NCI-H128 (cell line): ENCODE data around the gene KPNA4.

Source experiments
- DNase-seq: peaks from one replicate; lab custom pipeline; 2025; ENCODE audit not compliant: unreplicated experiment; lab: John Stamatoyannopoulos, UW

KPNA4 gene

DNA sequence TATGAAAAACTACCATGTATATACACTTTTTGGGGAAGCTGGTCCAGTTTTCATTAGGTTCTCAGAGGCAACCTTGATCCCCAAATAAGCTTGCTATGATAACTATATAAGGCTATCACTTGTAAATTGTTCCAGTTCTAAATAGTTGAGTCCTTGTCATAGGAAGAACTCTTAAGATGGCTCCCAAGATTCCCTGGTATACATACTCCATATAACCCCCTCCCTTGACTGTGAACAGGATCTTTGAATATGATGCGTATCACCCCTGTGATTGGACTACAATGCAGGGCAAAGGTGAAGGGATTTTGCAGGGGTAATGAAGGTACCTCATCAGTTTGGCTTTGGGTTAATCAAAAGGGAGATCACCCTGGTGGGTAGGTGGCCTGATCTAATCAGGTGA lies 67.2 kb downstream of the KPNA4 start:
- DNase-seq, result no peak

DNA sequence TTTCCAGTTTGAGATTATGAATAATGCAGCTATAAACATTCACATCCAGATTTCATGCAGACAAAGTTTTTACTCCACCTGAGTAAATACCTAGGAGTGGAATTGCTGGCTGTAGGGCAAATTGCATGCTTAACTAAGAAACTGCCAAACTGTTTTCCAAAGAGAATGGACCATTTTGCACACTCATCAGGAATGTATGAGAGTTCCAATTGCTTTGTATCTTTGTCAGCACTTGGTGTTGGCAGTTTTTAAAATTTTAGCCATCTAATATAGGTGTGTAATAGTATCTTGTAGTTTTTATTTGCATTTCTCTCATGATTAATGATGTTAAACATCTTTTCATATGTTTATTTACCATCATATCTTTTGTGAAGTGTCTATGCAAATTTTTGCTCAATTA lies 75.2 kb downstream of the KPNA4 start:
- no peak for DNase-seq

DNA sequence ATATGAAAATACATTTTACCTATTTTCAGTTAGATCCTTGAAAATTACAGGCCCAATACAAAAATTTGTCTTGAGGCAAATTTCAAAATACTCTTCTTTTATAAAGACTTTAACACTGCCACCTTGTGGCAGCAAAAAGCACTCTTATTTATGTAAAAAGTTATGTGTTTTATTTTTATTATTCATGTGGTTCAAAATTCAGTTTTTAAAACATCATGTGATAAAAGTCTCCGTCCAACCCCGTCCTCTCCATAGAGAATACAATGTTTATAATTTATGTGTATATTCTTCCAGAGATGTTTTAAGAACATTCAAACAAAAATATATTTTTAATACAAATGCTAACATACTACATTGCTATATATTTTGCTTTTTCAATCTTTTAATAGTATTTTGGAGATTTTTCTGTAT lies 78.9 kb downstream of the KPNA4 start:
- DNase-seq, result no peak

DNA sequence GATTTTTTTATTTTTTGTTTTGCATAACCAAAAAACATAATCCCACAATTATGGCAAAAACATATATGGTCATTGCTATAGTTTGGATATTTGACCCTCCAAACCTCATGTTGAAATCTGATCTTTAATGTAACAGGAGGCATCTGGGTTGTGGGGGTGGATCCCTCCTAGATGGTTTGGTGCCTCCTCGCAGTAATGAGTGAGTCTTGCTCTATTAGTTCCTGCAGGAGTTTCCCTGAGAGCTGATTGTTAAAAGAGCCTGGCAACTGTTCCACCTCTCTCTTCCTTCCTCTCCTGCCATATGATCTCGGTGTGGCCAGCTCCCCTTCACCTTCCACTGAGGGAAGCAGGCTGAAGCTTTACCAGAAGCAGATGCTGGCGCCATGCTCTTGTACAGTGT lies 82.6 kb downstream of the KPNA4 start:
- no peak for DNase-seq

DNA sequence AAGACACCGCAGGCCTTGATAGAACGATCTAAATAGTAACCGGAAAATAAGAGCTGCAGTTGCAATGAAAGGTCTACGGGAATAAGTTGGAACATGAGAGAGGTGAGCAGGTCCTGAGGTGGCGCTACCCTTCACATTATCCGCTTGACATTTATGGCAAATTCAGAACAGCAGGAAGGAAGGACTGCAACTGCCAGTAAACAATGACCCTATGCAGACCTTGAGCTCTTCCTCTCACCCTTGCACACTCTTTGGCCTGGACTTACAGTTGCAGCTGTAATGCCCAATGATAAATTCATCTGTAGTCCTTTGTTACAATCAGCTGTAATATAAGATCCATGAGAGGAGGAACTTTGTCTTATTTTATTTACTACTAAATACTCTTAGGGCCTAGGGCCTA lies 83.5 kb downstream of the KPNA4 start:
- DNase-seq, result no peak

DNA sequence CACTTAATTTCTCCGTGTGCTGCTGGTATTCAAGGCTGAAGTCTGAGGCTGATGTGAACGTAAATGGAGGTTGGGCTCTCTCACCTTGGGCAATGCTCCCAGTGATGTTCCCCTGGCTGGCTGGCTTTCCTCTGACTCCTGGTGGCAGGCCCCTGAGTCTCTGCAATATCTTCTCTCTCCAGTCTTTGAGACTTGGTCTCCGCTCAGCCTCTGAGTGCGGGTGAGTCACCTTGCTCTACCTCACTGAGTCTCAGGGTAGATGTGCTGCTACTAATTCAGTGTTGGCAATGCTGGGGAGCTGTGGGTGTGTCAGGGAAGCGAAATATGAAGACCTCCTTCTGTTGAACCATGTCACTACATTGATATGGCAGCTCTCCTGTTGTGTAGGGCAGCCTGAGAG lies 84.4 kb downstream of the KPNA4 start:
- no peak for DNase-seq

DNA sequence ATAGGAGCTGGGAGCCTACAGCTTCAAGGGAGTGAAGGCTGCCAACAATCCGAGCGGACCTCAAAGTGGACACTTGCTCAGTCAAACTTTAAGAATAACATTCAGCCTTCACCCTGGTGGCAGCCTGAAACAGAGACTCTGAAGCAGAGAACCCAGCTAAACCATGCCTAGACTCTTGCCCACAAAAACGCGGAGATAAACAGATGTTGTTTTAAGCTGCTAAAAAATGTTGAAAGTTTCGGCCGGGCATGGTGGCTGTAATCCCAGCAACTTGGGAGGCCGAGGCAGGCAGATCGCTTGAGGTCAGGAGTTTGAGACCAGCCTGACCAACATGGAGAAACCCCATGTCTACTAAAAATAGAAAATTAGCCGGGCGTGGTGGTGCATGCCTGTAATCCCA lies 86.0 kb downstream of the KPNA4 start:
- DNase-seq, result no peak

DNA sequence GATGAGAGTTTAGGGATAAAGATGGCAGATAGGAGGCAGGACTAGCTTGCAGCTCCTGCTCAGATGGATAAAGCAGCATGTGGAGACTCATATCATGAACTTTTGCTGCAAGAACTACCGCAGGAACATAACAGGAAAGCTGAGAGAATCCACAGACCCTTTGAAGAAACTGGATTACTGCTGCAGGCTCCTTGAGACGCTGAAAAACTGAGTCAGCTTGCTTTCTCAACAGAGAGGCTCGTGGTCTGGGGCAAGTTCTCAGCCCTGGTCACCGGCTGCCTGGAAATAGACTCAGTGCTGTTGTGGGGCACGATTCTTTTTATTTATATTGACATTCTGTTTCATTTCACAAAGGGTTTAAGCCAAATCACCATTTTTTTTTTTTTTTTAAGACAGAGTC lies 87.0 kb downstream of the KPNA4 start:
- no peak for DNase-seq

DNA sequence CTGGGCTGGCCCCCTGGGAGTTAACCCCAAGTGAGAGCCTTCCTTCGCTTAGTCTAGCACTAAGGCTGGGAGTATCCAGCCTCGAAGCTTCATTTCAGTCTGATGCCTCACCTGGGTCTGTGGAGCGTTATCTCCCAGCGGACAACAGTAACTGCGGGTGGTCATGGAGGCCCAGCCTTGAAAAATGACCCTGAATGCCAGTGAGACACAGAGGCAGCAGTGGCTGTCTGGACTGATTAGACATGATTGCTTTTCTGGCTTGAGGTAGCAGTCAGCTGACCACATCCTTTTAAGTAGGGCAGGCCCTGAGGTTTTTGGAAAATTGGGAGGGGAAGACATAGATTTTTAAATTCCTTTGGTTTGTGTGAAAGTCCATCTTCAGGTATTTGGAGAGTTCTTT lies 87.6 kb downstream of the KPNA4 start:
- DNase-seq, result no peak

DNA sequence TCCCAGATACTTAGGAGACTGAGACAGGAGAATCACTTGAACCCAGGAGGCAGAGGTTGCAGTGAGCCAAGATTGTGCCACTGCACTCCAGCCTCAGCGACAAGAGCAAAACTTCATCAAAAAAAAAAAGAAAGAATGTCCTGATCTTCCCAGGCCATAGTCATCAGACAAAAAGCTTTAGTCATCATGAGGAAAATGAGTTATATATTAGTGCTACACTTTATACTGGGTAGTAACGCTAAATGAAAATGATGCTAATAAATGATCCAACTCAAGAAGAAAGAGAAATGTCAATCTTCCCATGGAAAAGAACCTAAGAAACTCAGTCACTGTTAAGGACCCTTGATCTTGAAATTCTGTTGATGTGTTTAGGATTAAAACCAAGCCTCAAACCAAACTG lies 89.5 kb downstream of the KPNA4 start:
- DNase-seq, result no peak

DNA sequence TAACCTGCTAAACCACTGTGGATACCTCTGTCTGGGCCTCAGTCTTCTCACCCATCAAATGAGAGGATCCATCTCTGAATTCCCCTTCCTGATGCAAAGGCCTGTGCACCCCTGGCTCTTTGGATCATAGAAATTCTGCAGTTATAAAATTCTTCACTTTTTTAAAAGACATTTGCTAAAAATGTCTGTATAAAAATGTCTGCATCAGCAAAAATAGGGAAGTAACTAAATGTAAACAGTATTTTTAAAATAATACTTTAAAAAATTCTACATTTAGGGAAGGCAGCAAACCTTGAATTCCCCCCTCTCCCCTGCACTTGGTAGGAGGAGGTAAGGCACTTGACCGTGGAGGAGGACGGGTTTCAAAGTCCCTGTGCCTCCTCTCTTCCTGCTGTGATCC lies 90.2 kb downstream of the KPNA4 start:
- DNase-seq, result no peak

DNA sequence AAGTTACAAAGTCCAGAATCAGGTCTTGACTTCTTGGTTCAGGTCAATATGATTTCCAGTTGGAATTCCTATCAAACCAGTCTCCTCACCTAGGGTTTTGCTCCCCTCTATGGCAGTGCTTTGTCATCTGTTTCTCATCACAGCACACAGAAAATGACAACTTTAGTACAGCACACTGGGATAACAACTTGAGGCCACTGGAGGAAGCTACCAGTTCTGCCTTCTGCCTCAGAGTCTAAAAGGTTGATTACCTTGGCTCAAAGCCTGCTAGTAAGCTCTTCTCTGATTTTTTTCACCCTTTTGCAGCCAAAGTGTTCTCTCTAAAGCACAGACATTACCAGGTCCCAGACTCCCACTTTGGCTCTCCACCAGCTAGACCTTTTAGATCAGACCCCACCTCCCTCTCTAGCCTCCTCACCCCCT lies 90.9 kb downstream of the KPNA4 start:
- no peak for DNase-seq

DNA sequence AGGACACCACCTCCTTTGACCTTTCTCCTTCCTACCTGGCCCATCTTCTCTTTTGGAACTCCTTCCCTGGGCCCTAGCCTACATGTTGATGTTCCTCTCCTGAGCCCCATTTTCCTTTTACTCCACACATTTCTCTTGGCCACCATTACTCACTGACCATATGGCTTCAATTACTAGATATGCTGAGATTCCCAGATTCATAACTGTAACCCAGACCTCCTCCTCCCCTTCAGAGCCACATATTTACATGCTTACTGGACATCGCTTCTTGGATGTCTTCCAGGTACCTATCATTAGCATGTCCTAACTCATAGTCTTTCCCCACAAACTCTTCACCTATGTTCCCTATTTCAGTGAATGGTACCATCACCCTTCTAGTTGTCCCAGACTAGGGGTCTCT lies 91.4 kb downstream of the KPNA4 start:
- DNase-seq, result no peak

DNA sequence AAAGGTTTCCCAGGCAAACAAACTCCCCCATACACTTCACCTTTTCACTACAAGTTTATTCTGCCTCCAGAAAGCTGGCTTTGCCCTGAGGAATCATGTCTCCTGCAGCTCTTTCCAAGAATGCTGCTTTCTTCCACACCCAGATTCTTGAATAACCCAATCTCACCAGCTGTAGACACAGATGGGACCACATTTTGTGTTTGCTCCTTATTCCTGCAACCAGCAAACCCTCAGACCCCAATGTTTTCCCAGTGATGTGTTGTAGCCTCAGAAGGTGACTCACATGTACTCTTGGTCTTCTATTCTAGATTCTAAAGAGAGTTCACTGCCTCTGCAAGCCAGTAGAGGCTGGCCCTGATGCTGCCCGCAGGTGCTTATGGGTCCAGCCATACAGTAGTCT lies 92.2 kb downstream of the KPNA4 start:
- no peak for DNase-seq

DNA sequence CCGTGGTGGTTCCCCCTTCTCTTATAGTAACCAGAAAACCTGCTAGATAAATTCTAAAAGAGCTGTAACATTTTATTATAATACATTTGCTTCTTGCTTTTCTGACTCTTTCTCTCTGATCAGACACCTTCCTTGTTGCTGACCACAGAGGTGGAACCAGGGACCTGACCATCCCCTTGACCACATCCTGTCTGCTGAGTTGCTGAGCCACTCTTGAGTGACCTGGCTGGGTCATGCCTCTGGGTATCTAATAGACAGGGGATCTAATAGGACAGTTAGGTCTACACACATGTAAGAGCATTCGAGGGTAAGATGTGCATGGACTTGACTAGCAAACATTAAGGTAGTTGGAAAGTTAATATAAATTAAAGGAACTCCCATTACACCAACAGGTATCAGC lies 93.0 kb downstream of the KPNA4 start:
- DNase-seq, result no peak

DNA sequence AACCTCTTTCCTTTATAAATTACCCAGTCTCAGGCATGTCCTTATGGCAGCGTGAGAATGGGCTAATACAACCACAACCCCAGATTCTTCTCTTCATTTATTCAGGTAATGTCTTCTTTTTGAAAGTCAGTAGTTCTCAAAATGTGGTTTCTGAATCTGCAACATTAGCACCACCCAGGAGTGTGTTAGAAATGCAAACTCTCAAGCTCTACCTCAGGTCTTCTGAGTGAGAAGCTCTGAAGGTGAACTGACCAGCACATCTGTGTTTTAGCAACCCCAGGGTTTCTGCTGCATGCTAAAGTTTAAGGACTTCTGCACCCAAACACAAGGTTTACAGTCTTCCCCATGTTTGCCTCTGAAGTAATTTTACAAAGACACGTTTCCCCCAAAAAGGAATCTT lies 93.5 kb downstream of the KPNA4 start:
- no peak for DNase-seq

DNA sequence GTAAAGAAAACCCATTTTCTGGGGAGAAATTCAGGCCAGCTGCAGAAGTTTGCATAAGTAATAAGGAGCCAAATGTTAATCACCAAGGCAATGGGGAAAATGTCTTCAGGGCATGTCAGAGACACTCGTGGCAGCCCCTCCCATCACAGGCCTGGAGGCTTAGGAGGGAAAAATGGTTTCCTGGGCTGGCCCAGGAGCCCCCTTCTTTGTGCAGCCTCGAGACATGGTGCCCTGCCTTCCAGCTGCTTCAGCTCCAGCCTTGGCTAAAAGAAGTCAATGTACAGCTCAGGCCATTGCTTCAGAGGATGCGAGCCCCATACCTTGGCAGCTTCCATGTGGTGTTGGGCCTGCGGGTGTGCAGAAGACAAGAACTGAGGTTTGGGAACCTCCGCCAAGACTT lies 95.2 kb downstream of the KPNA4 start:
- no peak for DNase-seq

DNA sequence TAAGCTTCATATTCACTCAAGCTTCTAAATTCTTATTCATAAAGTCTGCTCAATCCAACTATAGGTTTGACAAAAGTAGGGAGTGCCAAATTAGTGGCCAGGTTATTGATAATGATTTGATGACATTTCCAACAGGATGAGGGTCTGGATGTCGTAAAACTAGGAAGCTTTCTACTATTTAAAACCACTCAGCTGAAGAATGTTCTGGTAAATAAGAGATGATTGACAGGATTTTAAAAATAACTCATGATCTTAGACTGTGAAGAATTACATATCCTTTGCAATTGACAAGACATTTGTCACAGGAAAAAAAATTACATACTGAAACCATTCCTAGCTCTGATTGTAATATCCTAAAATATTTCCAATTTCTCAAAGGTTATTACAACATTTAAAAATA lies 100.4 kb downstream of the KPNA4 start:
- DNase-seq, result no peak

DNA sequence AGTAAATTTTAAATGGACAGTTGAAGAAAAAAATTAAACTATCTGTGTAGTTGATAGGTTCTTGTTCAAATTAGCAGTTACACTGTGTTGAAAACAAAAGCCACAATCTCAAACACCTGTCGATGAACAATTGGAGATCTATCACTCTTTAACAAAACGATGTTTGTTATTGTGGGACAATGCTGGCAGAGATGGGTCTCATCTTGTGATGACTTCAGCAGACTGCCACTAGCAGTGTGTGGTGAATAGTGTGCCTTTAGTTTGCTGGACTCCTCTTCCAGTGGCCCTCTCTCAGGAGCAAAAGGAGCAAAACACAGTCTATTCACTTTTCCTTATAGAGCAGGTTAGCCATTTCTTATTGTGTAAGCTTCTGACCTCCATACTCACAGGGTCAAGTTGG lies 101.0 kb downstream of the KPNA4 start:
- DNase-seq, result no peak

DNA sequence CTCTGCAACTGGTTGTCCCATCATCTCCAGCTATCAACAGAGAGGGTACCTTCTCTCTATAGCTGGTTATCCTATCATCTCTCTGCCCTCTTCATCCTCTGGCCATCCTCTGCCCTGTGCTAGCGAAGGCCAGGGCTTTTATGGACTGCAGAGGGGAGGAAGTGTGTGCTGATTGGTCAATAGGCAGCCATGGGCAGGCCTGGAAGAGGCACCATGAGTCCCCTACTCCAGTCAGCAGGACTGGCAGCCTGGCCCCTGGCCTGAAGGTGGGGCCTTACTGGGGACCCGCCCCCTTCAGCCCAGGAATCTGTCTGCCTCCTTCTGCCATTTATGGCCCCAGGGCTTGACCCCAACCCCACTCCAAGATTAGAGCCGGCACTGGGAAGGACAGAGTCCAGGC lies 105.3 kb downstream of the KPNA4 start:
- no peak for DNase-seq

DNA sequence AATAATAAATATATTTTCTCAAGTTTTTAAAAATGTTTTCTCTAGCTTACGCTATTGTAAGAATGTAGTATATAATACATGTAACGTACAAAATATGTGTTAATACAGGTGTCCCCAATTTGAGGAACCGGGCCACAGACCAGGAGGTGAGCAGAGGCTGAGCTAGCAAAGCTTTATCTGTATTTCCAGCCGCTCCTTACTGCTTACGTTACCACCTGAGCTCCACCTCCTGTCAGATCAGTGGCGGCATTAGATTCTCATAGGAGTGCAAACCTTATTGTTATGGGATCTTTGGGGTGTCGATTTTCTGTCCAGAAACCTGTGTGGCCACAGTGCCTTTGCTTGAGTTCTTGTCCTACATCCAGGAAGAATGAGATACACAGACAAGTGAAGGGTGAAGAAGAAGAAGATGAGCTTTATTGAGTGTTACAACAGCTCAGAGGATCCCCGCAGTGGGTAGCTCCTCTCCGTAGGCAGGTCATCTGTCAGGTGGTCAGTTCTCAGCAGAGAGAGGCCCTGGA lies 105.9 kb downstream of the KPNA4 start:
- no peak for DNase-seq

DNA sequence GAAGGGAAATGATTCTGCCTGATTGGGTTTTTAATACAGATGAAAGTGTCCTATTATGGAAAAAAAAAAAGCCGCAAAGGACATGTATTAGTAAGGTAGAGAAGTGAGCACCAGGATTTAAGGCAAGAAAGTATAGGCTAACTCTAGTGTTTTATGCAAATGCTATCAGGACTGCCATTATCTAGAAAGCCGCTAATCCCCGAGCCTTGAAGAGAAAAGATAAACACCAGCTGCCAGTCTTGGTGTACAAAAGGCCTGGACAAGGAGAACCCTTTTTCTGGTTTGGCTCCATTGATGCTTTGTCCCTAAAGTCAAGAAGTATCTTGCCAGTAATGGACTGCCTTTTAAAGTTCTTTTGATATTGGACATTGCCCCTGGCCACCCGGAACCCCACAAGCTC lies 107.2 kb downstream of the KPNA4 start:
- DNase-seq, result no peak

DNA sequence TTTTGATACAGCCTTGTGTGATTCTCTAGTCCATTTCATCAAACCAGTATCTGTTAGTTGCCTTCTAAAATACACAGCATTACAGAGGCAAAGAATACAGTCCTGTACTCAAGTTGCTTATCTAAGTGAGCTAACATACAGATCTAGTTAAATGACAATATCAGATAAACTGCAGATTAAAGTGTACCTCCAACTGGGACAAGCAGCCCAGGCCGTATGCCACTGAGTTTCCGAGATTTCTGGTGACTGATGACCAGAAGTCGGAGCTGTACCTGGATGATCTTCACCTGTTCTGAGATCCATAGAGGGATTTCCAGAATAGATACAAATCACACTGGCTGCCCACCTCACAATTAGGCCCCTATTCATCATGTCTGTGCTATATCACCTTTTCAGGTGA lies 109.5 kb downstream of the KPNA4 start:
- no peak for DNase-seq

DNA sequence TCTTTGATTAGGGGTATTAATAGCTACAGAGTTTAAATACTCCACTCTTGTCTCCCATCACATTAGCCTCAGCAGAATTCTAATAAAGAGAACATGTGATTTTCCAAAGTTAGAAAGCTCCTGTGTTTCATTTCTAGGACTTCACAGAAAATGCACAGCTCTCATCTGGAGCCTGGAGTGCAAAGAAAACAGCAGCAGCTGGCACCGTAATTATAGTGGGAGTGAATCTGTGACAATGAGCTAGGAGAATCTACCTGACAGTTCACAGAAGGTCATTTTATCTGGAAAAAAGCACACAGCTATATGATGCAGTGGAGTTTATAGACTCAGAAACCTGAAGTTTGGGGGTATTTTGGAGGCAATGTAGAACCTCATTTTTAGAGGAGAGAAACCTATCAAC lies 110.4 kb downstream of the KPNA4 start:
- no peak for DNase-seq
